ENCODE measurements around the gene KCNH5.

GRCh38 chr14:63078569-63078968 lies 33.3 kb upstream of the KCNH5 start:
- TF ChIP-seq CTCF (IDR thresholded peaks at IDR 0.05) = no peak
- TF ChIP-seq POLR2AphosphoS5 (IDR thresholded peaks at IDR 0.05) = no peak
- no peak for TF ChIP-seq POLR2A (IDR thresholded peaks at IDR 0.05; ENCODE audit: low read depth)
- TF ChIP-seq EP300 (IDR thresholded peaks at IDR 0.05) = no peak
